Measurements from ENCODE around the gene VCAN. TPM values are rescaled to one million over a fixed set of nuclear protein-coding genes. Genes with fewer than 3 reads are reported as not detected.

Gene VCAN
- total and polyA plus RNA-seq, 5 experiments from 2014 or later: 0.19 to 0.57 (median 0.39) TPM

DNA sequence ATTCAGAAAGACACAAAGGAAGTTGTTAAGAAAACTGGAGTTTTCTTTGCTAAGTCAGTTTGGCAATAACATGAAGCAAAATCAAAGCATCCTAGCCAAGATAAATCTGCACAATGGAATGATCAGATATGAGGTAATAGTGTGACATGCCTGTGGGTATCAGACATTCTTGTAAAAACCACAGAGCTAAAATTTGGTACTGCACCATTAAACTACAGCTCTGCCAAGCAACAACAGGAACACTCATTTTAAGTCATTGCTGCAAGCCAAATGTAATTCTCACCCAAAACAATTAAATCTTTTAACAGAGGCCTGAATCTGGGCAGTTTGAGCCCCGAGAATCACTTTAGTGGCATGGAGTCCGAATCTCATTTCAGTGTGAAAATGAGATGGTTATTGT is 96.6 kb downstream of the VCAN start:
- H3K4me3 Mint-ChIP-seq: no peak overlapping the region
- DNase-seq: no peak
- peaks cover 0 to 12% (median 5%) of the 10 kb centered on the region in 5 donors for H3K27me3 Mint-ChIP-seq
- H3K4me1 Mint-ChIP-seq: no peaks in the 10 kb centered on the region
- H3K36me3 Mint-ChIP-seq: no peaks in the 10 kb centered on the region
- H3K9me3 Mint-ChIP-seq: no peaks in the 10 kb centered on the region
- no peak overlapping the region for H3K27ac Mint-ChIP-seq
- ATAC-seq: no peak
- POLR2A ChIA-PET: no interaction called here

- Mint-ChIP-seq H3K27me3 (peaks cover 0 to 8% (median 0%) of the 10 kb centered on the region in 5 donors), H3K4me1 (no peaks in the 10 kb centered on the region), H3K4me3 (no peak overlapping the region), H3K9me3 (no peaks in the 10 kb centered on the region), H3K27ac (no peak overlapping the region), H3K36me3 (no peaks in the 10 kb centered on the region)
- DNase-seq: no peak
- POLR2A ChIA-PET: no interaction called here
- no peak for ATAC-seq
Measured at GRCh38 chr5:83570916-83571315, 99.4 kb downstream of the VCAN start.

DNA sequence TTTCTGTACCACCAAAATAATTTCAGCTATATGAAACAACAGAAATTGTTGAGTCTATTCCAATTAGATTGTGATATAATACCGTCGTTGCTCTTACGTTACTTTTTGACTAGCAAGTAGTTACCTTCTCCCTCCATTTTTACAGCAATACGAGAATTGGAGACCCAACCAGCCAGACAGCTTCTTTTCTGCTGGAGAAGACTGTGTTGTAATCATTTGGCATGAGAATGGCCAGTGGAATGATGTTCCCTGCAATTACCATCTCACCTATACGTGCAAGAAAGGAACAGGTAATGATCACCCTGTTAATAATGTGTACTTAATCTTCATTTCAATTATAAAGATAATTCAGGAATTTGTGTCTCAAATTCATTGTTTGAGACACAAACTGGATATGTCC is 100.7 kb downstream of the VCAN start:
- Mint-ChIP-seq H3K9me3 (peaks cover 0 to 2% (median 0%) of the 10 kb centered on the region in 9 donors), H3K36me3 (peaks cover 0 to 3% (median 0%) of the 10 kb centered on the region in 3 donors), H3K4me3 (no peak overlapping the region), H3K27ac (no peak overlapping the region), H3K27me3 (peaks cover 0 to 10% (median 3%) of the 10 kb centered on the region in 5 donors), H3K4me1 (no peaks in the 10 kb centered on the region)
- no peak for ATAC-seq
- POLR2A ChIA-PET: no interaction called here
- no peak for DNase-seq

- POLR2A ChIA-PET: no interaction called here
- DNase-seq (no peak), ATAC-seq (no peak)
- Mint-ChIP-seq H3K27ac (no peak overlapping the region), H3K36me3 (peaks cover 0 to 4% (median 0%) of the 10 kb centered on the region in 3 donors), H3K9me3 (peaks cover 0 to 2% (median 0%) of the 10 kb centered on the region in 9 donors), H3K4me1 (no peaks in the 10 kb centered on the region), H3K4me3 (no peak overlapping the region), H3K27me3 (peaks cover 0 to 12% (median 5%) of the 10 kb centered on the region in 5 donors)
Measured at GRCh38 chr5:83576341-83576740, 104.8 kb downstream of the VCAN start.

GRCh38 chr5:83577036-83577636 is 105.6 kb downstream of the VCAN start:
- H3K9me3 Mint-ChIP-seq: peaks cover 0 to 2% (median 0%) of the 10 kb centered on the region in 9 donors
- H3K4me3 Mint-ChIP-seq: no peak overlapping the region
- H3K4me1 Mint-ChIP-seq: no peaks in the 10 kb centered on the region
- no peak overlapping the region for H3K27ac Mint-ChIP-seq
- peaks cover 0 to 4% (median 0%) of the 10 kb centered on the region in 3 donors for H3K36me3 Mint-ChIP-seq
- peaks cover 0 to 12% (median 5%) of the 10 kb centered on the region in 5 donors for H3K27me3 Mint-ChIP-seq
- DNase-seq (no peak), ATAC-seq (no peak)
- POLR2A ChIA-PET: no interaction called here

GRCh38 chr5:83583859-83584258 is 112.3 kb downstream of the VCAN start:
- Mint-ChIP-seq H3K9me3 (no peaks in the 10 kb centered on the region), H3K4me3 (no peak overlapping the region), H3K27me3 (peaks cover 0 to 11% (median 0%) of the 10 kb centered on the region in 5 donors), H3K4me1 (no peaks in the 10 kb centered on the region), H3K27ac (no peak overlapping the region), H3K36me3 (no peaks in the 10 kb centered on the region)
- DNase-seq: no peak
- ATAC-seq: no peak
- POLR2A ChIA-PET: no interaction called here

- Mint-ChIP-seq H3K9me3 (no peaks in the 10 kb centered on the region), H3K4me3 (no peak overlapping the region)
- POLR2A ChIA-PET: no interaction called here
Measured at GRCh38 chr5:83586874-83587776, 115.6 kb downstream of the VCAN start.

DNA sequence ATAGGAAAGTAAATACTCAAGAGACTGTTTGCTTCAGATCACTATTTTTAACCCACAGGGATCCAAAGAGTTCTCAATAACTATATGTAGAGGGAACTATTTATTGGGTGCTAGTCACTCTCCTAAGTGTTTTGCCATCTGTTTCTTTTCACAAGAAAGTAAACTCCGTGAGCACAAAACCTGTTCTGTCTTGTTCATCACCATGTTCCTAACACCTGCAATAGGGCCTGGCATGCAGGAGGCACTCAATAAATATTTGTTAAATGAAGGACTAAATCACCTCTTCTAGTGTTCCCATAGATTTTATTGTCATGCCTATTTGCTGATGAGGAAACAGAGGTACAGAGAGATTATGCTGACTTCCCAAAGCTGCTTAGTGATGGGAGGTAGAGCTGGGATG is 118.2 kb downstream of the VCAN start:
- H3K4me1 Mint-ChIP-seq: no peaks in the 10 kb centered on the region
- no peak for ATAC-seq
- H3K9me3 Mint-ChIP-seq: no peaks in the 10 kb centered on the region
- DNase-seq: no peak
- peaks cover 0 to 11% (median 0%) of the 10 kb centered on the region in 5 donors for H3K27me3 Mint-ChIP-seq
- H3K36me3 Mint-ChIP-seq: no peaks in the 10 kb centered on the region
- H3K4me3 Mint-ChIP-seq: no peak overlapping the region
- H3K27ac Mint-ChIP-seq: peak overlapping the region in 1 of 10 donors; percentile 79
- POLR2A ChIA-PET: no interaction called here

More at GRCh38 chr5:83586874-83587776, 115.6 kb downstream of the VCAN start:
- ATAC-seq (no peak), DNase-seq (no peak)
- Mint-ChIP-seq H3K27me3 (peaks cover 0 to 11% (median 0%) of the 10 kb centered on the region in 5 donors), H3K4me1 (no peaks in the 10 kb centered on the region), H3K36me3 (no peaks in the 10 kb centered on the region), H3K27ac (no peak overlapping the region)

DNA sequence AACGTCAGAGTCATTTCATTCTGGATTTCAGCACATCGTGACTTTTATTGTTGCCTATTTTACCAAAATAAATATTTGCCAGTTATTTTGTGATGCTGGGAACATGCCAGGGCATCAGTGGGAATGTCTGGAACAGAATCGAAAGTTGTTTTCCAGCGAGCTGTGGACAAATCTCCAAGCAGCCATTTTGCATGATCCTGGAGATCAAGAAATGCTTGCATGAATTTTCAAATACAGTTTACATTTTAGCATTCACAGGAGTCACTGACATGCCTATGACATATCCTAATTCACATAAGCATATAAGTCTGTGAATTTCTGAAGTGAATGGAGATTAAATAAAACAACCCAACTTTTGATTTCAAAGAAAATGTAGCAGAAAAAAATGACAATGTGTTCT is 119.4 kb downstream of the VCAN start:
- Mint-ChIP-seq H3K4me3 (no peak overlapping the region), H3K27me3 (peaks cover 0 to 11% (median 0%) of the 10 kb centered on the region in 5 donors), H3K4me1 (no peaks in the 10 kb centered on the region), H3K36me3 (no peaks in the 10 kb centered on the region), H3K9me3 (no peaks in the 10 kb centered on the region), H3K27ac (no peak overlapping the region)
- ATAC-seq: no peak
- no peak for DNase-seq
- POLR2A ChIA-PET: no interaction called here

GRCh38 chr5:83595217-83595616 is 123.7 kb downstream of the VCAN start:
- H3K9me3 Mint-ChIP-seq: peaks cover 0 to 3% (median 0%) of the 10 kb centered on the region in 9 donors
- H3K27ac Mint-ChIP-seq: no peak overlapping the region
- H3K4me3 Mint-ChIP-seq: no peak overlapping the region
- H3K27me3 Mint-ChIP-seq: peaks cover 0 to 1% (median 0%) of the 10 kb centered on the region in 5 donors
- ATAC-seq (no peak), DNase-seq (no peak)
- no peaks in the 10 kb centered on the region for H3K36me3 Mint-ChIP-seq
- POLR2A ChIA-PET: no interaction called here
- H3K4me1 Mint-ChIP-seq: no peaks in the 10 kb centered on the region

DNA sequence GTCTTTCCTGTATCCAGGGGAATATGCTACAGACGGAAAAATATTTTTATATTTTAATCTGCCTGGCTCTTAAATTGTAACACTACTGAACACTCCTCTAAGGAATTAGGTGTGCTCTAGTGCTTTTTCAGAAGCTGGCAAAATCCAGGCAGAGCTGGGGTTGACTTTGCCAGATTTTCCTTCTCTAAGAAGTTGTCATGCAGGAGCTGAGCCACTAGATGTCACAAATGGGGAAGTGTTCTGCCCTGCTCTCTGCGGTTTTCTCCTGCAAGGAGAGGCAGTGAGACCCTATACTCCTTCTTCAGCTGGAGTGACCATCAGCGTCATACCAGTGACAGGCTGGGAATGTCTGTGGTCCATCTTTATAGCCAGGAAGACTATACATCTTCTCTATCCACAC is 136.6 kb downstream of the VCAN start:
- no peak overlapping the region for H3K27ac Mint-ChIP-seq
- H3K4me3 Mint-ChIP-seq: no peak overlapping the region
- H3K27me3 Mint-ChIP-seq: peaks cover 0 to 21% (median 8%) of the 10 kb centered on the region in 5 donors
- DNase-seq: no peak
- H3K36me3 Mint-ChIP-seq: no peaks in the 10 kb centered on the region
- peaks cover 0 to 4% (median 0%) of the 10 kb centered on the region in 9 donors for H3K9me3 Mint-ChIP-seq
- no peak for ATAC-seq
- no peaks in the 10 kb centered on the region for H3K4me1 Mint-ChIP-seq
- POLR2A ChIA-PET: no interaction called here

DNA sequence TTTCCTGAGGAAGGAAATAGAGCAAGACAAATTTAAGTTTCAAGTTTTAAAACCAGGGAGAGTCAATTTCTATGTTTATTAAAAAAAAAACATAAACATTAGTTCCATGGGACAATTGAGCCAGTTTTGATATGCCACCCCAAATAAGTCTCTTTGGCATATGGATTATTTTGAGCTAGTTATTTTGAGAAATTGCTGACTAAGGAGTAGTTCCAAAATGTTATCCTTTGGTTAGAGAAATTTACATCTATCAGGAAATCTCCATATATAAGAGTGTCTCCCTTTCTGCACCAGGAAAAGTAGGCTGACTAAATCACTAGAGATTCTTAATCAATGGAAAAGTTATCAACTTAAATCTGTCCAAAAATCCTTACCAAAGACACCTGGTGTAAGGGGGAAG is 143.3 kb downstream of the VCAN start:
- peaks cover 0 to 14% (median 0%) of the 10 kb centered on the region in 3 donors for H3K36me3 Mint-ChIP-seq
- H3K27ac Mint-ChIP-seq: no peak overlapping the region
- POLR2A ChIA-PET: no interaction called here

GRCh38 chr5:83628360-83628759 is 156.8 kb downstream of the VCAN start:
- H3K4me1 Mint-ChIP-seq: no peaks in the 10 kb centered on the region
- POLR2A ChIA-PET: no interaction called here
- H3K36me3 Mint-ChIP-seq: no peaks in the 10 kb centered on the region
- ATAC-seq (no peak), DNase-seq (no peak)
- peaks cover 0 to 6% (median 0%) of the 10 kb centered on the region in 9 donors for H3K9me3 Mint-ChIP-seq
- H3K4me3 Mint-ChIP-seq: no peak overlapping the region
- H3K27ac Mint-ChIP-seq: no peak overlapping the region
- H3K27me3 Mint-ChIP-seq: peaks cover 0 to 20% (median 1%) of the 10 kb centered on the region in 5 donors

More for the DNA sequence above, 143.3 kb downstream of the VCAN start:
- no peak overlapping the region for H3K4me3 Mint-ChIP-seq
- no peaks in the 10 kb centered on the region for H3K4me1 Mint-ChIP-seq
- ATAC-seq: no peak
- DNase-seq: no peak
- peaks cover 0 to 16% (median 7%) of the 10 kb centered on the region in 5 donors for H3K27me3 Mint-ChIP-seq
- peaks cover 0 to 20% (median 4%) of the 10 kb centered on the region in 9 donors for H3K9me3 Mint-ChIP-seq
